AG09319 (cell line): Measurements from ENCODE around the gene THAP7.

Experiments
- DNase-seq: peaks from one replicate; pipeline ENCODE4 v3.0.0-alpha.2; 2010; ENCODE audit warnings: low read depth; ENCODE audit errors: extremely low read depth
- TF ChIP-seq, protein P1 (sequence below): IDR thresholded peaks from 2 replicates; pipeline ENCODE4 v1.5.1; 2011; ENCODE audit warnings: low read depth, mild to moderate bottlenecking, inconsistent platforms, low read length, moderate library complexity

The THAP7 gene

DNA sequence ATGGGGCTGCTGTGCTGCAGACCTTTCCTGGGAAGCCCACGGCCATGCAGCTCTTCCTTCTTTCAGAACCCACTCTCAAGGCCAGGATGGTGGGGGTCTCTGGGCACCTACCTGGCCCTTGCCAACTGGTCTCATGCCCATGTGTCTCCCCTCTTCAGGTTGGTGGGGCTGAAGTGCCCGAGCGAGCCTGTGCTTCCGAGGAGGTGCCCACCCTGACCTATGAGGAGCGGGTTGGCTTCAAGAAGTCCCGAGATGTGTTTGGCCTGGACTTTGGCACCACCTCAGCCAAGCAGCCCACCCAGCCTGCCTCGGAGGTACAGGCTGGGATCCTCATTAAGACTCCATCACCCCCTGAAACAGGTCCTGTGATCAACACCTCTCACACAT is 9.9 kb downstream of the THAP7 start:
- no peak for DNase-seq
- TF ChIP-seq, protein P1, sequence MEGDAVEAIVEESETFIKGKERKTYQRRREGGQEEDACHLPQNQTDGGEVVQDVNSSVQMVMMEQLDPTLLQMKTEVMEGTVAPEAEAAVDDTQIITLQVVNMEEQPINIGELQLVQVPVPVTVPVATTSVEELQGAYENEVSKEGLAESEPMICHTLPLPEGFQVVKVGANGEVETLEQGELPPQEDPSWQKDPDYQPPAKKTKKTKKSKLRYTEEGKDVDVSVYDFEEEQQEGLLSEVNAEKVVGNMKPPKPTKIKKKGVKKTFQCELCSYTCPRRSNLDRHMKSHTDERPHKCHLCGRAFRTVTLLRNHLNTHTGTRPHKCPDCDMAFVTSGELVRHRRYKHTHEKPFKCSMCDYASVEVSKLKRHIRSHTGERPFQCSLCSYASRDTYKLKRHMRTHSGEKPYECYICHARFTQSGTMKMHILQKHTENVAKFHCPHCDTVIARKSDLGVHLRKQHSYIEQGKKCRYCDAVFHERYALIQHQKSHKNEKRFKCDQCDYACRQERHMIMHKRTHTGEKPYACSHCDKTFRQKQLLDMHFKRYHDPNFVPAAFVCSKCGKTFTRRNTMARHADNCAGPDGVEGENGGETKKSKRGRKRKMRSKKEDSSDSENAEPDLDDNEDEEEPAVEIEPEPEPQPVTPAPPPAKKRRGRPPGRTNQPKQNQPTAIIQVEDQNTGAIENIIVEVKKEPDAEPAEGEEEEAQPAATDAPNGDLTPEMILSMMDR: no peak

GRCh38 chr22:20991252-20992055 is 10.5 kb downstream of the THAP7 start:
- DNase-seq: no peak
- TF ChIP-seq, protein P1: no peak

DNA sequence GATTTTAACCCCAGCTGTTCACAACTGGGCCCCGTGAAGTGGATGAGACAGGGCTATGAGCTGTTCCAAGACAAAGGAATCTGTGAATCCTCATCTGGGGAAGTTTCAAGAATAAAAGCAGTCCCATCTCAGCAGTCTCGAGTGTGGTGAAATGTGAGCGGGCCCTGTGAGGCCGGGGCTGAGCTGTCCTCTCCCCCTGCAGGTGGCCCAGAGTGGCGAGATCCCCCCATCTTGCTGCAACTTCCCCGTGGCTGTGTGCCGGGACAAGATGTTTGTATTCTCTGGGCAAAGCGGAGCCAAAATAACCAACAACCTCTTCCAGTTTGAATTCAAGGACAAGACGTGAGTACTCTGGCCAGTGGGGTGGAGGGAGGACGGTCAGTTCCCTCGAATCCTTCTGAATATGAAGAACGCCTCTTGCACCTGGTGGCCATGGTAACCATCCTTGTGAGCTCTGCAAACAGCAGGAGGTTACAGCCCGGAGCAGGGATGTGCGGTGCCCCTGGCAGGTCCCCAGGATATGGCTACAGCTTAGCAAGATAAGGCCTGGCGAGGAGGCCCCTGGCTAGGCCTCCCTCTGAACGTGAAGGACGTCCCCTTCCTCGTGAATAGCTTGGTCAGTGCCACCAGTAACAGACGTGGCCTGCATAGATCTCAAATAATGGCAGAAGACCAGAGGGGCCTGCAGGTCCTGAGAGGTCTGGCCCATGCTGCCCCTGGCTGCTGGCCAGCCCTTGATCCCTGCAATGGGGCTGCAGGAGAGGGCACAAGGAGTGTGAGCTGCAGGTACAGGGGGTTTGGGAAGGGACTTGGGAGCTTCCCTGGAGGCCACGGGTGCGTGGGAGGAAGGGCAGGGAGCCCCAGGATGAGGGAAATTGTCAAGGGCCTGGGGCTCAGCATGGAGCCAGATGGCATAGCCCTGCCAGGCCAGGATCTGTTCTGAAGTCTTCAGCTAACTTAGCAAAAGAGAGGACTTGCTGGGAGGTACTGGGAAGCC is 11.4 kb downstream of the THAP7 start:
- no peak for DNase-seq
- TF ChIP-seq, protein P1: no peak

- DNase-seq: no peak
- TF ChIP-seq, protein P1: no peak
Measured at GRCh38 chr22:20989323-20990138, 12.4 kb downstream of the THAP7 start.

- TF ChIP-seq, protein P1: no peak
- no peak for DNase-seq
Measured at GRCh38 chr22:20988573-20989322, 13.2 kb downstream of the THAP7 start.

DNA sequence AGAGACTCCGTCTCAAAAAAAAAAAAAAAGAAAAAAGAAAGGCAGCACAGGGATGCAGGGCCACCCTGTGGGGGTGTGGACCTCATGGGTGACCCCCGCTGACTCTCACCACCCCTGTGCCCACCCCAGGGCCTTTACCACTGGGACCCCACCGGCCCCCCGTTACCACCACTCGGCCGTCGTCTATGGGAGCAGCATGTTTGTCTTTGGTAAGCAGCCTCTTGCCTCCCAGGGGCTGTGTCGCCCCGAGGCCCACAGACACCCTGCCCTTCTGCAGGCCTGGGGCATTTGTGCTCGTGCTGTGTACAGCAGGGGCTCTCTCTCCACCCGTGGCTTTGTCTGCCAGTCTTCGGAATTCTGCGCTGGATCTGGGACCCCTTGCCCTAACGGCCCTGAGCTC is 14.5 kb downstream of the THAP7 start:
- no peak for DNase-seq
- TF ChIP-seq, protein P1: no peak
